Upper lobe of right lung (tissue), 1 donor: ENCODE measurements around the gene PREB. TPM values are rescaled to one million over a fixed set of nuclear protein-coding genes. Genes with fewer than 3 reads are reported as not detected.

Experiments used
- ATAC-seq: fragments of 200-7000 bp; cut with Tn5 transposase; one replicate; pipeline ENCODE4 v1.9.1; 2020; ENCODE audit warnings: mild to moderate bottlenecking, moderate library complexity
- DNase-seq: peaks from one replicate; pipeline ENCODE4 v3.0.0-alpha.2; 2020
- H3K27ac ChIP-seq: fragments of 200-600 bp; one replicate; pipeline ENCODE4 v1.8.0; 2022
- H3K27me3 ChIP-seq: fragments of 200-600 bp; one replicate; pipeline ENCODE4 v1.8.0; 2022; ENCODE audit warnings: mild to moderate bottlenecking
- H3K36me3 ChIP-seq: fragments of 200-600 bp; one replicate; pipeline ENCODE4 v1.8.0; 2022
- H3K4me1 ChIP-seq: fragments of 200-600 bp; one replicate; pipeline ENCODE4 v1.8.0; 2022
- H3K4me3 ChIP-seq: fragments of 200-600 bp; one replicate; pipeline ENCODE4 v1.8.0; 2022; ENCODE audit warnings: mild to moderate bottlenecking
- H3K9me3 ChIP-seq: fragments of 200-600 bp; one replicate; pipeline ENCODE4 v1.8.0; 2022
- CTCF ChIP-seq: fragments of 200-600 bp; IDR thresholded peaks from one replicate; pipeline ENCODE4 v1.8.0; 2022; ENCODE audit warnings: antibody characterized with exemption
- intact Hi-C: fragments of 100-400 bp; cut with DNase I; formaldehyde crosslinking; loops from one replicate; pipeline ENCODE4 v1.11.0; 2022
- total RNA-seq: library from RNA; stranded (reverse); fragmentation: NEBNext Ultra II Directional; extraction: Animal tissue kit (Norgen Biotek cat#: 25700); gene quantifications from one replicate; pipeline ENCODE4 v1.2.1, GENCODE V29; 2021
- donor health status: DM: no; HTN: yes; CAD: no; lungs with severe emphysema.

PREB gene
- total RNA-seq, 1 donor from 2014 or later = 42.1 TPM

GRCh38 chr2:27127883-27128667 lies 6.4 kb downstream of the PREB start:
- Histone ChIP-seq H3K27ac (no peak overlapping the region), H3K4me1 (peaks cover 9% of the 10 kb centered on the region), H3K4me3 (no peak overlapping the region), H3K27me3 (no peaks in the 10 kb centered on the region), H3K9me3 (no peaks in the 10 kb centered on the region), H3K36me3 (peaks cover 26% of the 10 kb centered on the region)
- DNase-seq (no peak), ATAC-seq (no peak)
- intact Hi-C loops = no loop called here
- no peak for TF ChIP-seq CTCF

GRCh38 chr2:27126252-27126710 lies 8.2 kb downstream of the PREB start:
- H3K27ac ChIP-seq = no peak overlapping the region
- peaks cover 4% of the 10 kb centered on the region for H3K4me1 ChIP-seq
- H3K36me3 ChIP-seq = peaks cover 12% of the 10 kb centered on the region
- no peaks in the 10 kb centered on the region for H3K9me3 ChIP-seq
- intact Hi-C loops = no loop called here
- no peaks in the 10 kb centered on the region for H3K27me3 ChIP-seq
- no peak overlapping the region for H3K4me3 ChIP-seq
- ATAC-seq (no peak), DNase-seq (no peak)
- TF ChIP-seq CTCF = no peak

- H3K9me3 ChIP-seq = no peaks in the 10 kb centered on the region
- intact Hi-C loops = no loop called here
- no peak for TF ChIP-seq CTCF
- no peak overlapping the region for H3K27ac ChIP-seq
- no peak overlapping the region for H3K4me3 ChIP-seq
- H3K27me3 ChIP-seq = no peaks in the 10 kb centered on the region
- H3K4me1 ChIP-seq = peaks cover 4% of the 10 kb centered on the region
- ATAC-seq (no peak), DNase-seq (no peak)
- H3K36me3 ChIP-seq = peaks cover under 1% of the 10 kb centered on the region
Measured at GRCh38 chr2:27125104-27125503, 9.3 kb downstream of the PREB start.

GRCh38 chr2:27123302-27124150 lies 10.9 kb downstream of the PREB start, which contains the start of gene ABHD1:
Gene ABHD1, plus strand, starts transcription at chr2:27123815. Its CDS starts 134 bp downstream, at chr2:27123949.
- Histone ChIP-seq H3K27me3 (peaks cover 9% of the 10 kb centered on the region), H3K27ac (peak within 1 kb of the TSS; percentile 55), H3K4me1 (peaks cover 4% of the 10 kb centered on the region), H3K9me3 (no peaks in the 10 kb centered on the region), H3K4me3 (peak within 1 kb of the TSS; percentile 62), H3K36me3 (no peaks in the 10 kb centered on the region)
- ATAC-seq (peak; percentile 91), DNase-seq (peak; percentile 85)
- TF ChIP-seq CTCF = no peak
- intact Hi-C loops = no loop called here

GRCh38 chr2:27122791-27123190 lies 11.6 kb downstream of the PREB start:
- TF ChIP-seq CTCF = no peak
- H3K4me1 ChIP-seq = peaks cover 10% of the 10 kb centered on the region
- DNase-seq = no peak
- H3K27ac ChIP-seq = peak overlapping the region; percentile 55
- H3K9me3 ChIP-seq = no peaks in the 10 kb centered on the region
- intact Hi-C loops = no loop called here
- no peaks in the 10 kb centered on the region for H3K36me3 ChIP-seq
- peaks cover 17% of the 10 kb centered on the region for H3K27me3 ChIP-seq
- peak overlapping the region; percentile 62 for H3K4me3 ChIP-seq
- no peak for ATAC-seq
